NT2/D1 (cell line): Measurements from ENCODE around the gene LTB4R.

Source experiments
- SUZ12 ChIP-seq: IDR thresholded peaks from 2 replicates; pipeline ENCODE4 v1.6.1; 2011; ENCODE audit not compliant: insufficient read length, insufficient read depth; ENCODE audit errors: extremely low read depth
- YY1 ChIP-seq: IDR thresholded peaks from 2 replicates; pipeline ENCODE4 v1.6.1; 2011; ENCODE audit not compliant: insufficient read length, insufficient read depth
- ZNF274 ChIP-seq: IDR thresholded peaks from 2 replicates; pipeline ENCODE4 v1.6.1; 2011; ENCODE audit warnings: mild to moderate bottlenecking, low read depth, low read length

GRCh38 chr14:24363401-24363800, 52.1 kb downstream of the LTB4R start:
- TF ChIP-seq YY1 (no peak), ZNF274 (no peak), SUZ12 (no peak)
